HEK293T (cell line): Measurements from ENCODE around the gene LYL1.

Experiments
- ARNT ChIP-seq: fragments of 450-650 bp; IDR thresholded peaks from 2 replicates; pipeline ENCODE4 v1.6.1; 2017; ENCODE audit warnings: mild to moderate bottlenecking
- BHLHE40 ChIP-seq: fragments of 450-650 bp; IDR thresholded peaks from 2 replicates; pipeline ENCODE4 v1.6.1; 2016; ENCODE audit warnings: mild to moderate bottlenecking, moderate library complexity, borderline replicate concordance
- CTBP1 ChIP-seq: fragments of 450-650 bp; IDR thresholded peaks from 2 replicates; pipeline ENCODE4 v1.6.1; 2016; ENCODE audit warnings: borderline replicate concordance
- ELF4 ChIP-seq: fragments of 450-650 bp; IDR thresholded peaks from 2 replicates; pipeline ENCODE4 v1.6.1; 2017; ENCODE audit warnings: antibody characterized with exemption
- FOXA1 ChIP-seq: fragments of 450-650 bp; IDR thresholded peaks from 2 replicates; pipeline ENCODE4 v1.6.1; 2016; ENCODE audit warnings: mild to moderate bottlenecking
- FOXK2 ChIP-seq: fragments of 450-650 bp; IDR thresholded peaks from 2 replicates; pipeline ENCODE4 v1.6.1; 2016; ENCODE audit warnings: mild to moderate bottlenecking
- FOXM1 ChIP-seq: fragments of 450-650 bp; IDR thresholded peaks from 2 replicates; pipeline ENCODE4 v1.6.1; 2017; ENCODE audit warnings: mild to moderate bottlenecking, borderline replicate concordance
- HDGF ChIP-seq: fragments of 450-650 bp; IDR thresholded peaks from 2 replicates; pipeline ENCODE4 v1.6.1; 2017; ENCODE audit warnings: antibody characterized with exemption, borderline replicate concordance
- LEF1 ChIP-seq: fragments of 450-650 bp; IDR thresholded peaks from 2 replicates; pipeline ENCODE4 v1.6.1; 2017; ENCODE audit warnings: mild to moderate bottlenecking, borderline replicate concordance
- NFRKB ChIP-seq: fragments of 450-650 bp; IDR thresholded peaks from 2 replicates; pipeline ENCODE4 v1.6.1; 2016; ENCODE audit warnings: mild to moderate bottlenecking, moderate library complexity
- SP1 ChIP-seq: fragments of 450-650 bp; IDR thresholded peaks from 2 replicates; pipeline ENCODE4 v1.6.1; 2017
- SUZ12 ChIP-seq: fragments of 450-650 bp; IDR thresholded peaks from 2 replicates; pipeline ENCODE4 v1.6.1; 2016; ENCODE audit warnings: mild to moderate bottlenecking
- ZNF384 ChIP-seq: fragments of 450-650 bp; IDR thresholded peaks from 2 replicates; pipeline ENCODE4 v1.6.1; 2016

GRCh38 chr19:13128583-13128982, 25.9 kb upstream of the LYL1 start:
- TF ChIP-seq SUZ12 (no peak), SP1 (no peak), FOXK2 (no peak), ARNT (no peak), ZNF384 (no peak), FOXM1 (no peak), FOXA1 (no peak), CTBP1 (no peak), ELF4 (no peak), LEF1 (no peak), BHLHE40 (no peak), HDGF (no peak), NFRKB (no peak)
